DMS153 (cell line): ENCODE measurements around the gene MAGI2.
A peak's percentile ranks its signal among the peaks of the same experiment; 100 is the strongest.

Experiments
- DNase-seq: peaks from one replicate; lab custom pipeline; 2025; lab: John Stamatoyannopoulos, UW

MAGI2 gene

DNA sequence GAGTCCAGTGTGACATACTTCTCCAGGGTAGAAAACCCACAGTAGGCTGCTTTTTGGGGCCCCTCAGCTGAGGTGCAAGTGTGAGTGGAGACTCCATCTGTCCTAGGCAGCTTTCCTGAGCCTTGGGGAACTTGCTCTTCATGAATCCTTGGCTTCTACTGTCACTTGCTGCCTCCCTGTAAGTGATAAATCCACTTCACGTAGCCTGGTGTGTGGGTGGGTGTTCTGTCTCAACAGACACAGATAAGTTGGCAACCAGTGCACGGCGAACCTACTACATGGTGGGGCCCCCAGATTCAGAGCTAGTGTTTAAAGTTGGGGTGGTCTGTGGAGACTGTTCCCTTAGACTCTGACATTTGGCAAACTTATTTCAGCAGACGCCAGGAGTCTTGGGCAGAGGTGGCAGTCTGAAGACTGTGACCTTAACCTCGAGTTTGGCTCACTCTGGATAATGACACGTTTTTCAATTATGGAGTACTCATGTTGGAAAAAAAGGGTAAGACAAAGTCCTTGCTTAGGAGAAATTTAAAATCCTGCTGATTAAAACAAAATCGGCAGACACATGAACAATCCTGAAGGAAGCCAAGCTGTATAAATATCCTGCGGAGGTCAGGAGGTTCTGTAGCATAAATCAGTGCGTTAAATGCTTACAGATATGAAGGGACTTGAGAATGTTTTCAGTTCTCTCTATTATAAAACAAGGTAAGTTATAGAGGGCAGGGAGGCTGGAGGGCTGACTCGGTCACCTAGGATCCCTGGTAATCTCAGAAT is 1278.0 kb downstream of the MAGI2 start:
- no peak for DNase-seq

- DNase-seq, result no peak
Observed at GRCh38 chr7:78173666-78174065, 1279.8 kb downstream of the MAGI2 start.

DNA sequence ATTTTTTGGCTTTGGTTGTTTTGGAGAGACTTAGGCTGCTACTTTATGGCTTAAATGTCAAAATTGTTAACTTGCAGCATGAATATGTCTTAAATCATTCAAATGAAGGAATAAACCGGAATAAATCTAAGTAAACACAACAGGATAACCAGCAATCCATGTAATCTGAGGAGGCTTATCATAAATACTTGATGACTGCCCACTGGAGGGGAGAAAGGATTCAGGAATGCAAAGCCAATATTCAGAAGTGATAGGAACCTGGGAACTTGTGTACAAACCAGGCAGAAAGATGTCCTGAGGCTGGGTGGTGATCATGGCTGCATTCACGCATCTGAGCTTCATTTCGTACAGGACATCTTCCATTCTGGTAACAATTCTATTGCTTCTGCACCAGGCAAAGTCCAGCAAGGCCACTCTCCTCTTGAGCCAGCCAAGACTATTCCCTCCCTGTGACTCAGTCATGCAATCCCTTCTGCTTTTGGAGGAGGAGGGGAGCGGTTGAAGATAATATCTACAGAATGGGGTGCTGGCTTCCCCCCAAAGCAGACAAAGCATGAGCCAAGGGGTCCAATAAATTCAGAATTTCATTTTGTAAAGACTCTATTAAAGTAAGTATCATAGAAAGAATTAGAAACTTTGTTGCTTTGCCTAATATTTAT is 1280.4 kb downstream of the MAGI2 start:
- DNase-seq, result no peak

- DNase-seq, result peak; percentile 15
Observed at GRCh38 chr7:78172267-78172757, 1281.2 kb downstream of the MAGI2 start.

GRCh38 chr7:78171398-78171797 is 1282.1 kb downstream of the MAGI2 start:
- no peak for DNase-seq

DNA sequence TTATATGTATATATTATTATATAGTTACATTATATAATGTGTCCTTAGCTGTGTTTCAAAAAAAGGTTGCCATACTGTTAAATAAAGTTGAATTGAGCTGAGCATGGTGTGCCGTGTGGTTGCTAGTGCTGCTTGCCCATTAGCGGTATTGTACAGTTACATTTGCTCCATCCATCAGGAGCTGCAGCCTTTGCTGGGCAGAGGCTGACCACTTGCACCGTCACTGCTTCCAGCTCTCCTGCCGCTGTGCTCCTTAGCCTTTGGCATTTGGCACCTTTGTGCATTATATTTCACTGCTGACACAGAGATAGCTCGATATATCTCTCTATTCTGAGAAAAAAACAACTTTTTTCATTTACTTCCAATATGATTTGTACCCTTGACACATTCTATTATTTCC is 1282.7 kb downstream of the MAGI2 start:
- DNase-seq, result no peak

DNA sequence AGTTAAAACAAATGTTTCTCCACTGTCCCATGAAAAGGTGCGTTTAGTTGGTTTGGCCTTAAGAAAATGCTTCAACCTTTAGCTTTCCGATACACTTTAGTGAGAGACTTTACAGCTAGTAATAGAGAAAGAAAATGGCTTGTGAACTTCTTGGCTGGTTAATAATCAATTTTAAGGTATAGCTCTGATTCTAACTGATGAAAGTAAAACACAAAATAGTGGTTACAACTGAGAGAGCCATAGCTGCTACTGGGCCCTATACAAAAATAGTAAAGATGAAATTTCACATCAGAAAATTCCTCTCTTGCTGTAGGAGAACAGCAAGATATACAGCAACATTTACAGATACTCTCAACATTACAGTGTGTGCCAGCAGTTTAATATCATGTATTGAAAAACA is 1283.5 kb downstream of the MAGI2 start:
- DNase-seq, result no peak

DNA sequence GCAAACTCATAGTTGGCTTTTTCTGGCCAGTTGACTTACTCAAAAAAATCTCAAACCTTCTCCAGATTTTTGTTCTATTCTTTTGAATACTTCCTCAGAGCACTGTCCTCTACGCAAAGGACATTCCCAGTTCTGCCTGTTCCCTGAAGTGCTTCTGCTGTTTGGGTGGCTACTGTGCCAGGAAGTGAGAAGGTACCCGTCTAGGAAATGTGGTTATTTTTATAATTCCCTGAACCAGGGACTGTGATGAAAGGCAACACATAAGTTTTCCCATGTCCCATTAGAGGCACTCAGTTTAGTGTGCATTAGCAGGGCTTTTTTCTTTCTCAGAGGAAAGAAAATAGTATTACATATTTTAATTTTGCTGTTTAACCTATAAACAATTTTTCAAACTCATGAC is 1284.6 kb downstream of the MAGI2 start:
- DNase-seq, result no peak

GRCh38 chr7:78167860-78168259 is 1285.6 kb downstream of the MAGI2 start:
- DNase-seq, result no peak

- DNase-seq, result no peak
Observed at GRCh38 chr7:78165854-78166253, 1287.6 kb downstream of the MAGI2 start.

GRCh38 chr7:78165454-78165853 is 1288.0 kb downstream of the MAGI2 start:
- DNase-seq, result no peak

DNA sequence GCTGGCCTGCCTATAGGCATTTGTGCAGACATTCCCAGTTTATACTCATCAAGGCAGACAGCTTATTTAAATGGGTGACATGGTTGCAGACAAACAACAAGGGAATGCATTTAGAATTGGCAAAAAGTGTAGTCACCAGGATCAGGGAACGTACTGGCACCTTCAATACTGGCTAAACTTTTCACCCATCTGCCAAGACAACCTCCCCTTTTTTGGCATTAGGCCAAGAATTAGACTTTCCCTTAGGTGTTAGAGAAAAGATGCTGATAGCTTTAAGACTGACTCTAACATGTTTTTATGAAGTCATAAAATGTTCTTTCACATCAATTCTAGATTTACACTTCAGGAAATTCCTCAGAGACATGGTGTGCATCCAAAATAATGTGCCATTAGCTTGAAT is 1289.0 kb downstream of the MAGI2 start:
- DNase-seq, result no peak

GRCh38 chr7:78161781-78162180 is 1291.7 kb downstream of the MAGI2 start:
- no peak for DNase-seq

GRCh38 chr7:78159545-78159944 is 1293.9 kb downstream of the MAGI2 start:
- DNase-seq, result no peak

- DNase-seq, result no peak
Observed at GRCh38 chr7:78153285-78153684, 1300.2 kb downstream of the MAGI2 start.

DNA sequence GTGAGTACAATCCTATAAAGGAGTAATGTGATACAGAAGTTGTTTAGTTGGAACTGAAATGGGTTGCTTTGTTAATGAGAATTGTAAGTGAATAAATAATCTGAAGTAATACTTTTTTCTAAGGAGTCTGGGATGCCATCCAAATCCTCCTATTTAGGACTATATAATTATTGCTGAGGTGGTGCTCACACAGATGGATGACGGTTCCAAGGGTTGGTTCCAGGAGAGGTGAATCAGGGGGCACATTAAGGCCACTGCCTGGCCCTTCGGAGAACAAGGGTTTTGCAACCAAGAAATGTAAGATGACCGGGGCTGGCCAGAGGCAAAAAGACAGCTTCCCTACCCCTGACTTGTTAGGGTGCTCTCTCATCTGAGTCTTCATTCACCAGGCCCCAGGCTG is 1302.2 kb downstream of the MAGI2 start:
- DNase-seq, result no peak

GRCh38 chr7:78149787-78150186 is 1303.7 kb downstream of the MAGI2 start:
- no peak for DNase-seq

- no peak for DNase-seq
Observed at GRCh38 chr7:78148166-78148894, 1305.1 kb downstream of the MAGI2 start.

DNA sequence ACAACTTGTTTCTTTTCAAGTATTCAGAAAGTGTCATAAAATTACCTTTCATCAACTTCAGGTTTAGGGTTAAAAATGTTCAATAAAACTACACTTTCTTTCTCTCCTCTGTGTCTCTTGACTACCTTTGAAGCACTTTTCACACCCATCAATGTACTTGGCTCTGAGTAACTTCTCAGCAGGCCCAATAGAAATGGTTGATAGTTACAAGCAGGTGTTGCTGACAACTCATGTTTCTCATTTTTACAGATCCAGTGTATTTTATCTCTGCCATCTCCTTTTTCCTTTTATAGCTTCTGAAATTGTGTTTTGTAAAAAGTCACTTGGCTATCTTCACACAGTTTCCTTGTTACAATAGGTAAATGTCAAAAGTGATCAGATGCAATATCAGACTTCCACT is 1306.9 kb downstream of the MAGI2 start:
- no peak for DNase-seq

GRCh38 chr7:78143661-78144060 is 1309.8 kb downstream of the MAGI2 start:
- no peak for DNase-seq

- DNase-seq, result no peak
Observed at GRCh38 chr7:78141522-78142281, 1311.8 kb downstream of the MAGI2 start.

- peak; percentile 36 for DNase-seq
Observed at GRCh38 chr7:78140109-78140508, 1313.4 kb downstream of the MAGI2 start.
